ENCODE results near the gene ARRDC4.

Gene ARRDC4

GRCh38 chr15:98003518-98003917, 43.0 kb downstream of the ARRDC4 start:
- no peak for DNase-seq (ENCODE audit: extremely low read depth, insufficient read length)
- Histone ChIP-seq H3K36me3 (ENCODE audit: control insufficient read depth, insufficient read depth, low read length) (no peaks in the 10 kb centered on the region), H3K4me3 (replicated peaks; ENCODE audit: low read depth, low read length) (no peak overlapping the region), H3K27me3 (replicated peaks; ENCODE audit: control insufficient read depth, insufficient read depth, low read length) (no peaks in the 10 kb centered on the region)
- no peak for TF ChIP-seq CTCF (IDR thresholded peaks at IDR 0.05; ENCODE audit: insufficient read depth, low read length, poor library complexity, severe bottlenecking)

GRCh38 chr15:98003996-98004395, 43.5 kb downstream of the ARRDC4 start:
- Histone ChIP-seq H3K36me3 (ENCODE audit: control insufficient read depth, insufficient read depth, low read length) (no peaks in the 10 kb centered on the region), H3K4me3 (replicated peaks; ENCODE audit: low read depth, low read length) (no peak overlapping the region), H3K27me3 (replicated peaks; ENCODE audit: control insufficient read depth, insufficient read depth, low read length) (no peaks in the 10 kb centered on the region)
- TF ChIP-seq CTCF (IDR thresholded peaks at IDR 0.05; ENCODE audit: insufficient read depth, low read length, poor library complexity, severe bottlenecking), result no peak
- DNase-seq (ENCODE audit: extremely low read depth, insufficient read length), result no peak

GRCh38 chr15:98005659-98006058, 45.2 kb downstream of the ARRDC4 start:
- Histone ChIP-seq H3K27me3 (replicated peaks; ENCODE audit: control insufficient read depth, insufficient read depth, low read length) (no peaks in the 10 kb centered on the region), H3K4me3 (replicated peaks; ENCODE audit: low read depth, low read length) (no peak overlapping the region), H3K36me3 (ENCODE audit: control insufficient read depth, insufficient read depth, low read length) (no peaks in the 10 kb centered on the region)
- no peak for DNase-seq (ENCODE audit: extremely low read depth, insufficient read length)
- TF ChIP-seq CTCF (IDR thresholded peaks at IDR 0.05; ENCODE audit: insufficient read depth, low read length, poor library complexity, severe bottlenecking), result no peak

- no peak for TF ChIP-seq CTCF (IDR thresholded peaks at IDR 0.05; ENCODE audit: insufficient read depth, low read length, poor library complexity, severe bottlenecking)
- no peak for DNase-seq (ENCODE audit: extremely low read depth, insufficient read length)
- no peak overlapping the region for H3K4me3 ChIP-seq (replicated peaks; ENCODE audit: low read depth, low read length)
- H3K27me3 ChIP-seq (replicated peaks; ENCODE audit: control insufficient read depth, insufficient read depth, low read length), result no peaks in the 10 kb centered on the region
- no peaks in the 10 kb centered on the region for H3K36me3 ChIP-seq (ENCODE audit: control insufficient read depth, insufficient read depth, low read length)
Observed at GRCh38 chr15:98009169-98009568, 48.7 kb downstream of the ARRDC4 start.

GRCh38 chr15:98009971-98010370, 49.5 kb downstream of the ARRDC4 start:
- no peak for DNase-seq (ENCODE audit: extremely low read depth, insufficient read length)
- Histone ChIP-seq H3K4me3 (replicated peaks; ENCODE audit: low read depth, low read length) (no peak overlapping the region), H3K27me3 (replicated peaks; ENCODE audit: control insufficient read depth, insufficient read depth, low read length) (no peaks in the 10 kb centered on the region), H3K36me3 (ENCODE audit: control insufficient read depth, insufficient read depth, low read length) (no peaks in the 10 kb centered on the region)
- TF ChIP-seq CTCF (IDR thresholded peaks at IDR 0.05; ENCODE audit: insufficient read depth, low read length, poor library complexity, severe bottlenecking), result no peak

GRCh38 chr15:98012354-98012753, 51.9 kb downstream of the ARRDC4 start:
- TF ChIP-seq CTCF (IDR thresholded peaks at IDR 0.05; ENCODE audit: insufficient read depth, low read length, poor library complexity, severe bottlenecking), result no peak
- Histone ChIP-seq H3K36me3 (ENCODE audit: control insufficient read depth, insufficient read depth, low read length) (no peaks in the 10 kb centered on the region), H3K27me3 (replicated peaks; ENCODE audit: control insufficient read depth, insufficient read depth, low read length) (no peaks in the 10 kb centered on the region), H3K4me3 (replicated peaks; ENCODE audit: low read depth, low read length) (no peak overlapping the region)
- no peak for DNase-seq (ENCODE audit: extremely low read depth, insufficient read length)

Data from GM06990 (cell line).